GM12864 (cell line): ENCODE results near the gene MEF2A.
"Not testable (repeated sequence)": the region's sequence is repeated elsewhere in the genome, so short reads cannot be mapped to it uniquely, and the experiment has no call there.

Source experiments
- DNase-seq: peaks from one replicate; pipeline ENCODE4 v3.0.0-alpha.2; 2011; ENCODE audit warnings: low read depth
- H3K4me3 ChIP-seq: 2 replicates; pipeline ENCODE4 v1.5.1; 2011; ENCODE audit warnings: mild to moderate bottlenecking, low read depth, low read length, control low read depth
- CTCF ChIP-seq: IDR thresholded peaks from 2 replicates; pipeline ENCODE4 v1.5.1; 2011; ENCODE audit warnings: low read depth, mild to moderate bottlenecking, moderate library complexity, low read length, control low read depth, inconsistent platforms; ENCODE audit errors: missing control alignments

The MEF2A gene

GRCh38 chr15:99656205-99656604, 90.4 kb downstream of the MEF2A start:
- no peak for TF ChIP-seq CTCF
- DNase-seq, result no peak

GRCh38 chr15:99657996-99658395, 92.2 kb downstream of the MEF2A start:
- DNase-seq, result no peak
- no peak for TF ChIP-seq CTCF
- H3K4me3 ChIP-seq, result no peak overlapping the region

More at GRCh38 chr15:99656205-99656604, 90.4 kb downstream of the MEF2A start:
- H3K4me3 ChIP-seq, result no peak overlapping the region

- no peak for TF ChIP-seq CTCF
- no peak overlapping the region for H3K4me3 ChIP-seq
- no peak for DNase-seq
Measured at GRCh38 chr15:99662903-99663302, 97.1 kb downstream of the MEF2A start.

- not testable (repeated sequence) for H3K4me3 ChIP-seq, DNase-seq
Measured at GRCh38 chr15:99666073-99666472, 100.3 kb downstream of the MEF2A start.

GRCh38 chr15:99668533-99669182, 102.9 kb downstream of the MEF2A start:
- no peak for TF ChIP-seq CTCF
- no peak for DNase-seq
- H3K4me3 ChIP-seq, result no peak overlapping the region

GRCh38 chr15:99669250-99669649, 103.5 kb downstream of the MEF2A start:
- no peak for TF ChIP-seq CTCF
- DNase-seq, result no peak
- no peak overlapping the region for H3K4me3 ChIP-seq

GRCh38 chr15:99671926-99672635, 106.3 kb downstream of the MEF2A start:
- no peak for TF ChIP-seq CTCF
- H3K4me3 ChIP-seq, result no peak overlapping the region
- DNase-seq, result no peak
